ENCODE data around the gene C17orf78.

- TF ChIP-seq, protein P1, sequence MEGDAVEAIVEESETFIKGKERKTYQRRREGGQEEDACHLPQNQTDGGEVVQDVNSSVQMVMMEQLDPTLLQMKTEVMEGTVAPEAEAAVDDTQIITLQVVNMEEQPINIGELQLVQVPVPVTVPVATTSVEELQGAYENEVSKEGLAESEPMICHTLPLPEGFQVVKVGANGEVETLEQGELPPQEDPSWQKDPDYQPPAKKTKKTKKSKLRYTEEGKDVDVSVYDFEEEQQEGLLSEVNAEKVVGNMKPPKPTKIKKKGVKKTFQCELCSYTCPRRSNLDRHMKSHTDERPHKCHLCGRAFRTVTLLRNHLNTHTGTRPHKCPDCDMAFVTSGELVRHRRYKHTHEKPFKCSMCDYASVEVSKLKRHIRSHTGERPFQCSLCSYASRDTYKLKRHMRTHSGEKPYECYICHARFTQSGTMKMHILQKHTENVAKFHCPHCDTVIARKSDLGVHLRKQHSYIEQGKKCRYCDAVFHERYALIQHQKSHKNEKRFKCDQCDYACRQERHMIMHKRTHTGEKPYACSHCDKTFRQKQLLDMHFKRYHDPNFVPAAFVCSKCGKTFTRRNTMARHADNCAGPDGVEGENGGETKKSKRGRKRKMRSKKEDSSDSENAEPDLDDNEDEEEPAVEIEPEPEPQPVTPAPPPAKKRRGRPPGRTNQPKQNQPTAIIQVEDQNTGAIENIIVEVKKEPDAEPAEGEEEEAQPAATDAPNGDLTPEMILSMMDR (IDR thresholded peaks at IDR 0.05), result no peak
- TF ChIP-seq EP300 (IDR thresholded peaks at IDR 0.05) (no peak), POLR2A (IDR thresholded peaks at IDR 0.05) (no peak)
These were observed 35.0 kb upstream of the C17orf78 start for GRCh38 chr17:37340804-37341203.

All from ovary (tissue), 3 donors.